ENCODE measurements around the gene HOXC10. TPM values are rescaled to one million over a fixed set of nuclear protein-coding genes. Genes with fewer than 3 reads are reported as not detected.

HOXC10 gene
- total RNA-seq, 2 donors from 2014 or later: not detected

DNA sequence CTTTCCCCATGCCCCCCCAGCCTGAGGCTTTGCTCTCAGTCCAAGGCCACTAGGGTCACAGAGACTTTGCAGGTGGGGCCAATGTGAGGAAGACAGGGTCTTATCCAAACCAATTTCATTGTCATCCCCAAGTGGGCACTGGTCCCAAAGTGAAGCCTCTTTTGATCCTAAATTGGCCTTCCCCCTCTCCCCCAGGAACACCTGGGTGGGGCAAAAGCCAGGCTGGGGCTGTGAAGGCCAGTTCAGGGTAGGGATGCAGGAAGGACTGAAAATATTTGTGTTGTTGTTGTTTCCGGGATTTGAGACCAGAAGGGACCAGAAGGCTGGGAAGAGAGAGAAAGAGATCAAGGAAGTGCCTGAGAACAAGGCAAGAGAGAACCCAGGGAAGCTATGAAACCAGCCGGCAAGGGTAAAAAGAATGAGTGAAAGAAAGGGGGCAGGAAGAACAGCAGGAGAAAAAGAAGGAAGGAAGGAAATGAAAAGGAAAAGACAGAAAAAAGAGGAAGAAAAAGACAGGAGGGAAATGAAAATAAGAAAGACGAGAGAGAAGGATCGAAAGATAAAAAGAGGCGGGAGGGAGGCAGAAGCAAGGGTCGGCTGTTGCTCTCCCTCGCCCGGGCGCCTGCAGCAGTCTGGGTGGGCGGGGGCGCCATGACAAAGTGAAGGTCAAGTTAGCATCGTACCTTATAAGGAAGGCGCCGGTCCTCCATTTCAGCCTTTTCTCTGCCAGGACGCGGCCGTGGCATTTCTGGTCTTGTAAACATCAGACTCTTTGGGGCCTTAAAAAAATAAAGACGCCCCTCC, 19.5 kb upstream of the HOXC10 start:
- Histone ChIP-seq H3K27ac (ENCODE audit: low read depth, low read length) (no peak overlapping the region), H3K9me3 (ENCODE audit: control insufficient read depth, low read length) (no peaks in the 10 kb centered on the region), H3K4me1 (ENCODE audit: control insufficient read depth, insufficient read depth, low read length) (no peaks in the 10 kb centered on the region), H3K36me3 (ENCODE audit: control insufficient read depth, insufficient read depth, low read length) (no peaks in the 10 kb centered on the region), H3K4me3 (ENCODE audit: low read length) (no peak overlapping the region), H3K27me3 (ENCODE audit: control insufficient read depth, insufficient read depth, low read length, poor library complexity, severe bottlenecking) (peaks cover 100% of the 10 kb centered on the region), H3K9ac (ENCODE audit: extremely low read depth, low read length, poor library complexity, severe bottlenecking) (no peak overlapping the region)
- peak; percentile 91 for DNase-seq
- Mint-ChIP-seq H3K36me3 (ENCODE audit: low read depth) (no peaks in the 10 kb centered on the region), H3K4me1 (peaks cover 6% of the 10 kb centered on the region), H3K27me3 (ENCODE audit: insufficient read depth) (peaks cover 100% of the 10 kb centered on the region), H3K27ac (no peak overlapping the region), H3K9me3 (no peaks in the 10 kb centered on the region), H3K4me3 (peak overlapping the region; percentile 16)
- TF ChIP-seq CTCF (conservative IDR thresholded peaks at IDR 0.05): no peak
- WGBS, 2 experiments (ENCODE audit: insufficient coverage in 1 of 2, insufficient read length in 1 of 2): 0 to 3% methylated on average over 6 to 18 of the region's 18 CpGs

- no peak overlapping the region for H3K4me3 ChIP-seq (ENCODE audit: low read length)
- no peaks in the 10 kb centered on the region for H3K36me3 ChIP-seq (ENCODE audit: control insufficient read depth, insufficient read depth, low read length)
- no peak overlapping the region for H3K27ac ChIP-seq (ENCODE audit: low read depth, low read length)
- no peaks in the 10 kb centered on the region for H3K9me3 ChIP-seq (ENCODE audit: control insufficient read depth, low read length)
- no peaks in the 10 kb centered on the region for H3K4me1 ChIP-seq (ENCODE audit: control insufficient read depth, insufficient read depth, low read length)
- H3K27me3 Mint-ChIP-seq (ENCODE audit: insufficient read depth): peaks cover 100% of the 10 kb centered on the region
- H3K4me1 Mint-ChIP-seq: peaks cover 6% of the 10 kb centered on the region
- TF ChIP-seq CTCF (conservative IDR thresholded peaks at IDR 0.05): no peak
- H3K9me3 Mint-ChIP-seq: peaks cover under 1% of the 10 kb centered on the region
- H3K36me3 Mint-ChIP-seq (ENCODE audit: low read depth): no peaks in the 10 kb centered on the region
- H3K27me3 ChIP-seq (ENCODE audit: control insufficient read depth, insufficient read depth, low read length, poor library complexity, severe bottlenecking): peaks cover 100% of the 10 kb centered on the region
- H3K27ac Mint-ChIP-seq: no peak overlapping the region
- 0 to 2% methylated on average over 3 to 15 of the region's 15 CpGs for WGBS, 2 experiments (ENCODE audit: insufficient coverage in 1 of 2, insufficient read length in 1 of 2)
- peak; percentile 83 for DNase-seq
- no peak overlapping the region for H3K9ac ChIP-seq (ENCODE audit: extremely low read depth, low read length, poor library complexity, severe bottlenecking)
- H3K4me3 Mint-ChIP-seq: peak overlapping the region; percentile 16
Observed at GRCh38 chr12:53966085-53966384, 18.9 kb upstream of the HOXC10 start.

DNA sequence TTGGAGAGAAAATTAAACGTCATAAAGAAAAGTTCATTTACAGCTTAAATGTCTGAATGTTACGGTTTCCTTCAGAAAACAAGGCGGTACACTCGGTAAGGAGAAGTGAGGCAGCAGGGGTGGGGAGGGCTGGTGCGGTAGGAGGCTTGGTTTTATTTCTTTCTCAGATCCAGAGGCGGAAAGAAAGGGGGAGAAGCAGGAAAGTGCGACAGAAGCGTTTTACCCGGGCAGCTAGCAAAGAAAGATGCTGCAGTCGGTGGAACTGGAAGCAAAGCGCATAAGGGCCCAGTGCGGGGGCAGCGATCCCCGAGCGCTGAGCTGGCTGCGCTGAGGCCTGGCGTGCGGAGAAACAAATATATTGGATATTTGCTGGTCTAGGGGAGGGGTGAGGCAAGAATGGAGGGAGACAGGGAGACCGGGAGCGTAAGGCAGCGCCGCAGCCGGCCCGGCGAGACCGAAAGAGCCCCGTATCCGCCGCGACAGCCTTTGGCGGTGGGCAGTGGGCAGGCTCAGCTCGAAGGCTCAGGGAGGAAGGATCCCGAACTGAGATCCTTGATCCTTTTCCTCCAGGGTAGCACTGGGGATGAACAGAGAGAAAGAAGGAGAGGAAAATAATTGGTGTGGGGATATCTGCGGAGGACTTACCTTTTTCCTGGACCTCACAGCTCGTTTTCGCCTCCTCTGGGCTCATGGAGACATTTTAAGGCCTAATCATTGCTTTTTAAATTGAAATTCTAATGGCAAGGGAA, 18.4 kb upstream of the HOXC10 start:
- H3K27ac ChIP-seq (ENCODE audit: low read depth, low read length): no peak overlapping the region
- Mint-ChIP-seq H3K4me1 (peaks cover 6% of the 10 kb centered on the region), H3K4me3 (peak overlapping the region; percentile 16), H3K9me3 (peaks cover 2% of the 10 kb centered on the region), H3K27me3 (ENCODE audit: insufficient read depth) (peaks cover 100% of the 10 kb centered on the region), H3K36me3 (ENCODE audit: low read depth) (no peaks in the 10 kb centered on the region), H3K27ac (no peak overlapping the region)
- H3K9me3 ChIP-seq (ENCODE audit: control insufficient read depth, low read length): no peaks in the 10 kb centered on the region
- peaks cover 100% of the 10 kb centered on the region for H3K27me3 ChIP-seq (ENCODE audit: control insufficient read depth, insufficient read depth, low read length, poor library complexity, severe bottlenecking)
- DNase-seq: no peak
- no peaks in the 10 kb centered on the region for H3K4me1 ChIP-seq (ENCODE audit: control insufficient read depth, insufficient read depth, low read length)
- no peak overlapping the region for H3K9ac ChIP-seq (ENCODE audit: extremely low read depth, low read length, poor library complexity, severe bottlenecking)
- no peaks in the 10 kb centered on the region for H3K36me3 ChIP-seq (ENCODE audit: control insufficient read depth, insufficient read depth, low read length)
- WGBS, 2 experiments (ENCODE audit: insufficient coverage in 1 of 2, insufficient read length in 1 of 2): 5 to 7% methylated on average over 29 to 36 of the region's 36 CpGs
- H3K4me3 ChIP-seq (ENCODE audit: low read length): no peak overlapping the region
- TF ChIP-seq CTCF (conservative IDR thresholded peaks at IDR 0.05): no peak
